Panc1 (cell line): ENCODE results near the gene APOL2.

Source experiments
- POLR2AphosphoS5 ChIP-seq: IDR thresholded peaks from 2 replicates; pipeline ENCODE4 v1.6.1; 2012; ENCODE audit warnings: mild to moderate bottlenecking, low read depth, low read length, moderate library complexity
- SIN3A ChIP-seq: IDR thresholded peaks from 2 replicates; pipeline ENCODE4 v1.6.1; 2012; ENCODE audit warnings: low read depth, mild to moderate bottlenecking, low read length, moderate library complexity, borderline replicate concordance; ENCODE audit not compliant: insufficient read depth
- TCF7L2 ChIP-seq: IDR thresholded peaks from 2 replicates; pipeline ENCODE4 v1.6.1; 2011; ENCODE audit warnings: mild to moderate bottlenecking, low read depth, low read length, inconsistent platforms
- TF ChIP-seq, protein P1 (sequence below): fragments of 450-650 bp; IDR thresholded peaks from 2 replicates; pipeline ENCODE4 v1.5.1; 2017; ENCODE audit warnings: mild to moderate bottlenecking
- TF ChIP-seq, protein P2 (sequence below), 2 experiments: IDR thresholded peaks; 2 replicates each; pipeline ENCODE4 v1.6.1; 2011 to 2012; ENCODE audit warnings: low read depth in 2 of 2, control low read depth in 1 of 2, low read length in 1 of 2, mild to moderate bottlenecking in 1 of 2, moderate library complexity in 1 of 2; ENCODE audit not compliant: insufficient read depth in 1 of 2

DNA sequence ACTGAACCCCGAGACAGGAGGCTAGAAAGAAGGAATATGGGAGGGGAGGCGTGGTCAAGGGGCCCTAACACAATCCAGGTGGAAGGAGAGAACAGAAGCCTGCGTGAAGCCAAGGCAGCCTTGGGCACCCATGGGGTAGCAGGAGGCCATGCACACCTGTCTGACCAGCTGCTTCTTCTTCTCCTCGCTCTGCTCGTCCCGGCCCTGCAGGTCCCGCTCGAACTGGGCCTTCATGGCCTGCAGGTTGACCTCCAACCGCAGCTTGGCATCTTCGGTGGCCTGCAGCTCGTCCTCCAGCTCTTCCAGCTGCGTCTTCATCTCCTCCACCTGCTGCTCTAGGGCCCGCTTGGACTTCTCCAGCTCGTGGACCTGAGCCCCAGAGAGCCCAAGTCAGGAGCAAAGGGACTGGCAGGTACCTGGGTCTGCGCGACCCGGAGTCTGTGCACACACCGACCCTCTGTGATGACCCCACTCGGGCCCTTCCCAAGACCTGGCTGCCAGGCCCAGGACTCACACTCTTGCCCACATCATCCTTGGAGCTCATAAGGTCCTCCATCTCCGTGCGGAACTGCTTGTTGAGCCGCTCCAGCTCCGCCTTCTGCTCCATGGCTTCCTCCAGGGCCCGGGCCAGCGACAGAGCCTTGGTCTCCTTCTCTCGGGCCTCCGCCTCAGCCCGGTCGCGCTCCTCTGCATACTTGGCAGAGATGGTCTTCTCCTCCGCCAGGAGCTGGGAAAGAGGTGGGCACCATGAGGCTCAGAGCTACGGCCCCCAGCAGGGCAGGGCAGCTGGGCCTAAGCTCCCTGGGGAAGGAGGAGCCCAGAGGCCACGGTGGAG, 49.5 kb upstream of the APOL2 start:
- TF ChIP-seq, protein P1, sequence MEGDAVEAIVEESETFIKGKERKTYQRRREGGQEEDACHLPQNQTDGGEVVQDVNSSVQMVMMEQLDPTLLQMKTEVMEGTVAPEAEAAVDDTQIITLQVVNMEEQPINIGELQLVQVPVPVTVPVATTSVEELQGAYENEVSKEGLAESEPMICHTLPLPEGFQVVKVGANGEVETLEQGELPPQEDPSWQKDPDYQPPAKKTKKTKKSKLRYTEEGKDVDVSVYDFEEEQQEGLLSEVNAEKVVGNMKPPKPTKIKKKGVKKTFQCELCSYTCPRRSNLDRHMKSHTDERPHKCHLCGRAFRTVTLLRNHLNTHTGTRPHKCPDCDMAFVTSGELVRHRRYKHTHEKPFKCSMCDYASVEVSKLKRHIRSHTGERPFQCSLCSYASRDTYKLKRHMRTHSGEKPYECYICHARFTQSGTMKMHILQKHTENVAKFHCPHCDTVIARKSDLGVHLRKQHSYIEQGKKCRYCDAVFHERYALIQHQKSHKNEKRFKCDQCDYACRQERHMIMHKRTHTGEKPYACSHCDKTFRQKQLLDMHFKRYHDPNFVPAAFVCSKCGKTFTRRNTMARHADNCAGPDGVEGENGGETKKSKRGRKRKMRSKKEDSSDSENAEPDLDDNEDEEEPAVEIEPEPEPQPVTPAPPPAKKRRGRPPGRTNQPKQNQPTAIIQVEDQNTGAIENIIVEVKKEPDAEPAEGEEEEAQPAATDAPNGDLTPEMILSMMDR, result no peak
- no peak for TF ChIP-seq SIN3A
- TF ChIP-seq, protein P2, sequence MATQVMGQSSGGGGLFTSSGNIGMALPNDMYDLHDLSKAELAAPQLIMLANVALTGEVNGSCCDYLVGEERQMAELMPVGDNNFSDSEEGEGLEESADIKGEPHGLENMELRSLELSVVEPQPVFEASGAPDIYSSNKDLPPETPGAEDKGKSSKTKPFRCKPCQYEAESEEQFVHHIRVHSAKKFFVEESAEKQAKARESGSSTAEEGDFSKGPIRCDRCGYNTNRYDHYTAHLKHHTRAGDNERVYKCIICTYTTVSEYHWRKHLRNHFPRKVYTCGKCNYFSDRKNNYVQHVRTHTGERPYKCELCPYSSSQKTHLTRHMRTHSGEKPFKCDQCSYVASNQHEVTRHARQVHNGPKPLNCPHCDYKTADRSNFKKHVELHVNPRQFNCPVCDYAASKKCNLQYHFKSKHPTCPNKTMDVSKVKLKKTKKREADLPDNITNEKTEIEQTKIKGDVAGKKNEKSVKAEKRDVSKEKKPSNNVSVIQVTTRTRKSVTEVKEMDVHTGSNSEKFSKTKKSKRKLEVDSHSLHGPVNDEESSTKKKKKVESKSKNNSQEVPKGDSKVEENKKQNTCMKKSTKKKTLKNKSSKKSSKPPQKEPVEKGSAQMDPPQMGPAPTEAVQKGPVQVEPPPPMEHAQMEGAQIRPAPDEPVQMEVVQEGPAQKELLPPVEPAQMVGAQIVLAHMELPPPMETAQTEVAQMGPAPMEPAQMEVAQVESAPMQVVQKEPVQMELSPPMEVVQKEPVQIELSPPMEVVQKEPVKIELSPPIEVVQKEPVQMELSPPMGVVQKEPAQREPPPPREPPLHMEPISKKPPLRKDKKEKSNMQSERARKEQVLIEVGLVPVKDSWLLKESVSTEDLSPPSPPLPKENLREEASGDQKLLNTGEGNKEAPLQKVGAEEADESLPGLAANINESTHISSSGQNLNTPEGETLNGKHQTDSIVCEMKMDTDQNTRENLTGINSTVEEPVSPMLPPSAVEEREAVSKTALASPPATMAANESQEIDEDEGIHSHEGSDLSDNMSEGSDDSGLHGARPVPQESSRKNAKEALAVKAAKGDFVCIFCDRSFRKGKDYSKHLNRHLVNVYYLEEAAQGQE (IDR thresholded peaks at IDR 0.05; ENCODE audit: insufficient read depth in 1 of 2, low read depth in 2 of 2, low read length in 1 of 2), result no peak
- TF ChIP-seq TCF7L2, result no peak
- no peak for TF ChIP-seq POLR2AphosphoS5
